Activated T-helper 2 cell treated with anti-CD3 and anti-CD28 coated beads, Interferon-gamma antibody, Interleukin-2, Interleukin-4, amounts not matched to agents 10 μg/mL and 5 μg/mL and 100 μg/mL, durations not matched to agents 14 hours and 24 hours and 36 hours (primary cell): ENCODE results near the gene TYMP. TPM values are rescaled to one million over a fixed set of nuclear protein-coding genes. Genes with fewer than 3 reads are reported as not detected.

ENCODE experiments used
- DNase-seq: peaks from one replicate; pipeline ENCODE4 v3.0.0; 2021; ENCODE audit warnings: low spot score
- H3K27ac Mint-ChIP-seq: one replicate; pipeline ENCODE4 v1.8.0; 2021; ENCODE audit warnings: mixed read lengths
- H3K27me3 Mint-ChIP-seq: one replicate; pipeline ENCODE4 v1.8.0; 2021; ENCODE audit warnings: low read depth, mixed read lengths
- H3K36me3 Mint-ChIP-seq: one replicate; pipeline ENCODE4 v1.8.0; 2021; ENCODE audit warnings: low read depth, mixed read lengths
- H3K4me1 Mint-ChIP-seq: one replicate; pipeline ENCODE4 v1.8.0; 2021; ENCODE audit warnings: low read depth, mixed read lengths
- H3K4me3 Mint-ChIP-seq: one replicate; pipeline ENCODE4 v1.8.0; 2021; ENCODE audit warnings: low read depth, mild to moderate bottlenecking, moderate library complexity, mixed read lengths
- H3K9me3 Mint-ChIP-seq: one replicate; pipeline ENCODE4 v1.8.0; 2021; ENCODE audit warnings: mixed read lengths
- intact Hi-C: fragments of 100-400 bp; cut with micrococcal nuclease; formaldehyde crosslinking; loops from one replicate; pipeline ENCODE4 v1.15.1; 2023
- total RNA-seq: library from RNA; stranded (reverse); gene quantifications from 2 replicates; pipeline ENCODE4 v1.2.3, GENCODE V29; 2022

The TYMP gene
- total RNA-seq, 1 donor from 2014 or later: 36.9 TPM

DNA sequence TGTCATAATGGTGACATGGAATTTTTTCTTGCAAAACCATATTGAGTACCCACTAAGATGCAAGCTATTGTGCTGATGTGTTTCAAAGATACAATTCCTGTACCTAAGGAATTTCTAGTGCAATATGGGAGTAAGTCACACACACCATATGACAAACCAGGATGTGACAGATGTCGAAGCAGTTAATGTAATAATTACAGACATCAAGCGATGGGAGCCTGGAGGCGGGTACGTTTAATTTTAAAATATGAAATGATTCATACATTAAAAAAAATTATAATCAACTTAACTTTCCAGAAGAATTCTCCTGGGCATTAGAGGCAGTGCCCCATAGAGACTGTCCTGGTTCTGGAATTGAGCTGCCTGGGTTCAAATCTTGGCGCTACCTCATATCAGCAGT is 26.9 kb upstream of the TYMP start:
- DNase-seq: no peak
- H3K9me3 Mint-ChIP-seq: no peaks in the 10 kb centered on the region
- peaks cover 18% of the 10 kb centered on the region for H3K27me3 Mint-ChIP-seq
- no peaks in the 10 kb centered on the region for H3K36me3 Mint-ChIP-seq
- H3K27ac Mint-ChIP-seq: no peak overlapping the region
- H3K4me3 Mint-ChIP-seq: no peak overlapping the region
- intact Hi-C loops: no loop called here
- peaks cover 9% of the 10 kb centered on the region for H3K4me1 Mint-ChIP-seq

DNA sequence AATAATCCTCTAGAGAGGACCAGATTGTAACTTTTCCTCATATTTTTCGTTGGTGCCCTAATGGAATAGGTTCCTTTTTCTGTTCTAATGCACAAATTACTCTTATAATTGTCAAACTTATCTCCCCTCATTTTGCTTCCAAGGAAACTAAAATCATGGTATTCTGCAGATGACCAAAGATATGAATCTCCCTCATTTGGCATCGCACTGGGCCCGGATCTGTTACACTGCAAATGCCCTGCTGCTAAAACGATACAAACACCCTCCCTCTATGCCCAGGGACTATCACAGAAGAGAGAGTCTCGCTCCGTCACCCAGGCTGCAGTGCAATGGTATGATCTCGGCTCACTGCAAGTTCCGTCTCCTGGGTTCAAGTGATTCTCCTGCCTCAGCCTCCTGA is 23.5 kb upstream of the TYMP start:
- Mint-ChIP-seq H3K27ac (no peak overlapping the region), H3K27me3 (peaks cover 8% of the 10 kb centered on the region), H3K4me3 (no peak overlapping the region), H3K4me1 (peaks cover 7% of the 10 kb centered on the region), H3K36me3 (peaks cover 3% of the 10 kb centered on the region), H3K9me3 (no peaks in the 10 kb centered on the region)
- no peak for DNase-seq
- intact Hi-C loops: no loop called here

DNA sequence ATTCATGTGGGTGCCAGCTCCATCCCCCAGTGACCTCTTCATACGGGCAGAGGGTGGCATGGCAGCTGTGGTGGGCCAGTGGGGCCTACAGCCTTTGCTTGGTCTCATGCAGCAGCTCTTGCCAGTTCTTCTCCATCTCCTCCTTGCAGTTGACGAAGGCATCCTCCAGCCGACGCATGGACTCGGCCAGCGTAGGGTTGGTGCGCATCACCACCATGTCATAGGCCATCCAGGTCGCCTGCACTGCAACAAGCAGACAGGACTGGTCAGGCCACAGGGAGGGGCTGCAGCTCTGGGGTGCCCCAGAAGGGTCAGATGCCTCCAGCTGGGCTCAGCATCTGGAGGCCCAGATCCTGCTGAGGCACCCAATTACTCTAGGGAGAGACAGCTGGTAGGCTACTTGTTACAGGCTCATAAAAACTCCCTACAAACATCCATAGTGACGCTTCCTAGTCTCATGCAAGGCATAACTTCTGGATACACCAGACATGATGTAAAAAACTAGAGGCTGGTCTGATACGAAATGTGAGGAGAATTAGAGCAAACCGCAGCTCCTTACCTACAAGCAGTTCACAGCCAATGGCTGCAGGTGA is 21.4 kb upstream of the TYMP start:
- peaks cover 4% of the 10 kb centered on the region for H3K27me3 Mint-ChIP-seq
- peaks cover 7% of the 10 kb centered on the region for H3K4me1 Mint-ChIP-seq
- no peak overlapping the region for H3K27ac Mint-ChIP-seq
- no peak overlapping the region for H3K4me3 Mint-ChIP-seq
- H3K36me3 Mint-ChIP-seq: peaks cover 3% of the 10 kb centered on the region
- intact Hi-C loops: no loop called here
- no peaks in the 10 kb centered on the region for H3K9me3 Mint-ChIP-seq
- DNase-seq: no peak

DNA sequence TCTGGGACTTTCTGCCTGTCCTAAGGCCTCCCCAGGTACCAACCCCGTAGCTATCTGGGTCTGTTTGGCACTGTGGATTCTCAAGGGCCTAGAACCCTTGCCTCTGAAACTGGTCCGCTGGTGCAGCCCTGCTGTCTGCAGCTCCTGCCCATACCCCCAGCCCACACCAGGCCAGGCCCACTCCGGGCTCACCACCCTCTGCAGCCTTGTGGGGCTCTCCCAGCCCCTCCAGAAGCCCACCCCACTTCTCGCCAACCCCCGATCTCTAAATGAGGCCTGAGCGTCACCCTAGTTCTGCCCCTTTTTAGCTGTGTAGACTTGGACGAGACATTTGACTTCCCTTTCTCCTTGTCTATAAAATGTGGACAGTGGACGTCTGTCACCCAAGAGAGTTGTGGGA is 20.6 kb upstream of the TYMP start:
- H3K27ac Mint-ChIP-seq: peak overlapping the region; percentile 55
- H3K36me3 Mint-ChIP-seq: peaks cover 3% of the 10 kb centered on the region
- no peaks in the 10 kb centered on the region for H3K27me3 Mint-ChIP-seq
- no peaks in the 10 kb centered on the region for H3K9me3 Mint-ChIP-seq
- peak overlapping the region; percentile 69 for H3K4me3 Mint-ChIP-seq
- DNase-seq: no peak
- peaks cover 14% of the 10 kb centered on the region for H3K4me1 Mint-ChIP-seq
- intact Hi-C loops: no loop called here

DNA sequence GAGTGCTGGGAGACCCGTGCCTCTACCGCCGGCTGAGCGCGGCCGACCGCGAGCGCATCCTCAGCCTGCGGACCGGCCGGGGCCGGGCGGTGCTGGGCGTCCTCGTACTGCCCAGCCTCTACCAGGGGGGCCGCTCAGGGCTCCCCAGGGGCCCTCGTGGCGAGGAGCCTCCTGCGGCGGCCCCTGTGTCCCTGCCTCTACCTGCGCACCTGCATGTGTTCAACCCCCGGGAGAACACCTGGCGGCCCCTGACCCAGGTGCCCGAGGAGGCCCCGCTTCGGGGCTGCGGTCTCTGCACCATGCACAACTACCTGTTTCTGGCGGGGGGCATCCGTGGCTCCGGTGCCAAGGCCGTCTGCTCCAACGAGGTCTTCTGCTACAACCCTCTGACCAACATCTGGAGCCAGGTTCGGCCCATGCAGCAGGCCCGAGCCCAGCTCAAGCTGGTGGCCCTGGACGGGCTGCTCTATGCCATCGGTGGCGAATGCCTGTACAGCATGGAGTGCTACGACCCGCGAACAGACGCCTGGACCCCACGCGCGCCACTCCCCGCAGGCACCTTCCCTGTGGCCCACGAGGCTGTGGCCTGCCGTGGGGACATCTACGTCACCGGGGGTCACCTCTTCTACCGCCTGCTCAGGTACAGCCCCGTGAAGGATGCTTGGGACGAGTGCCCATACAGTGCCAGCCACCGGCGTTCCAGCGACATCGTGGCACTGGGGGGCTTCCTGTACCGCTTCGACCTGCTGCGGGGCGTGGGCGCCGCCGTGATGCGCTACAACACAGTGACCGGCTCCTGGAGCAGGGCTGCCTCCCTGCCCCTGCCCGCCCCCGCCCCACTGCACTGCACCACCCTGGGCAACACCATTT is 19.3 kb upstream of the TYMP start:
- no peak for DNase-seq
- H3K27ac Mint-ChIP-seq: peak overlapping the region; percentile 46

DNA sequence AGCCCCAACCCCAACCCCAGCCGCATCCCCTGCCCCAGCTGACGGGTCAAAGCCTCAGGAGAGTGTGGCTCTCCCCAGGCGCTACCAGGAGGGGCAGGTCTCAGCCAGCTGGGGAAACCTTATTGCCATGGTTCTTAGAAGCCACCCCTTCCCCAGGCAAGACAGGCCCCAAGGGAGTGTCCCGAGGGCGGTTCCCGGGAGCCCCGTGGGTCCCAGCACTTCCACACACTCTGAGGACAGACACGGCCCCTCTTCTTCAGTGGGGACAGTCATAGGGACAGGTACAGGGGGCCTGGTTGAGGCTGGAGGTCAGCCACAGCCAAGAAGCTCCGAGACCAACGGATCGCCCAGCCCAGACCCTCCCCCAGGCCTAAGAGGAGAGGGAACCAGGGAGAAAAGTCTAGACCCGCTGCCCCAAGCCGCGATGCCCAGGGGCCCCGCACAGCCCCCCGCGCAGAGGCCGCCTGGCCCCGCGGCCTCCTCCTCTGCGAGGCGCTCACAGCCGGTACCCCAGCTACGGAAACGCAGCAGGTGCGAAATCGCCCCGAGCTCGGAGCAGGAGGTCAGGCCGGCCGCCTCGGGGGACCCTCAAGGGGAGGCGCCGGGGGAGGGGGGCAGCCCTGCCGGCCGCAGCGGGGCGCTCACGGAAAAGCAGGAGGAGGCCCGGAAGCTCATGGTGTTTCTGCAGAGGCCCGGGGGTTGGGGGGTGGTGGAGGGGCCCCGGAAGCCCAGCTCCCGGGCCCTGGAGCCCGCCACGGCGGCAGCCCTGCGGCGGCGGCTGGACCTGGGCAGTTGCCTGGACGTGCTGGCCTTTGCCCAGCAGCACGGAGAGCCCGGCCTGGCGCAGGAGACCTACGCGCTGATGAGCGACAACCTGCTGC is 18.5 kb upstream of the TYMP start:
- H3K9me3 Mint-ChIP-seq: no peaks in the 10 kb centered on the region

More for the DNA sequence above, 19.3 kb upstream of the TYMP start:
- Mint-ChIP-seq H3K9me3 (no peaks in the 10 kb centered on the region), H3K27me3 (no peaks in the 10 kb centered on the region), H3K36me3 (peaks cover 3% of the 10 kb centered on the region), H3K4me1 (peaks cover 25% of the 10 kb centered on the region), H3K4me3 (peak overlapping the region; percentile 68)
- intact Hi-C loops: loop anchor here (5.0 kb wide), 1 partner anchor 33 kb away; the partner anchor contains the start of gene CHKB

DNA sequence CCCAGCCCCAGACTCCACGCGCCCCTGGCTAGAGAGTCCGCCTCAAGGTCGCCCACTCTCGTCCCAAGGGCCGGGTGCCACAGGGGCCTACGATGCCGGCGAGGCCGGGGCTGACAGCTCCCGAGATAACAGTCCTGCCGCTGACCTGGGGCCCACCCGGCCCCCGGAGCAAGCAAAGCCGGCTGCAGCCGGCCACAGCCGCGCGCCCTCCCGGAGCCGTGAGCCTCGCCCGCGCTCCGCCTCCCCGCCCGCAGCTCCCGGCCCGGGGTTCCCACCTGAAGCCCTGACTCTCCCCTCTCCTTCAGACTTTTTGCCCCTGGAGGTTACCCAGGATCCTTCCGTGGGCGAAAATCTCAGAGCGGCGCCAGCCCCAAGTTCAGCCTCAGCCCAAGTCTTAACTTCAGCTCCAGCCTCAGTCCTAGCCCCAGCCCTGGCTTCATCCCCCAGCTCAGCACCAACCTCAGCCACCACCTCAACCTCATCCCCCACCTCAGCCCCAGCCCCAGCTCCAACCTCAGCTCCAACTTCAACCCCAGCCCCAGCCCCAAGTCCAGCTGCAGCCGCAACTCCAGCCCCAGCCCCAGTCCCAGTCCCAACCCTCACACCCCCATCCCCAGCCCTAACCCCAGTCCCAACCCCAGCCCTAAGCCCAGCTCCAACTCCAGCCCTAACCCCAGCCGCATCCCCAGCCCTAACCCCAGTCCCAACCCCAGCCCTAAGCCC is 17.6 kb upstream of the TYMP start:
- Mint-ChIP-seq H3K27me3 (no peaks in the 10 kb centered on the region), H3K27ac (peak overlapping the region; percentile 39), H3K9me3 (no peaks in the 10 kb centered on the region), H3K4me3 (peak overlapping the region; percentile 39), H3K36me3 (peaks cover 3% of the 10 kb centered on the region), H3K4me1 (peaks cover 28% of the 10 kb centered on the region)
- no peak for DNase-seq
- intact Hi-C loops: loop anchor here (5.0 kb wide), 1 partner anchor 35 kb away; the partner anchor contains the start of gene CHKB

More for the DNA sequence above, 18.5 kb upstream of the TYMP start:
- H3K4me3 Mint-ChIP-seq: peak overlapping the region; percentile 51
- no peaks in the 10 kb centered on the region for H3K27me3 Mint-ChIP-seq
- intact Hi-C loops: loop anchor here (5.0 kb wide), 1 partner anchor 34 kb away; the partner anchor contains the start of gene CHKB
- peak; percentile 47 for DNase-seq
- peak overlapping the region; percentile 28 for H3K27ac Mint-ChIP-seq
- H3K4me1 Mint-ChIP-seq: peaks cover 25% of the 10 kb centered on the region
- H3K36me3 Mint-ChIP-seq: peaks cover 3% of the 10 kb centered on the region

DNA sequence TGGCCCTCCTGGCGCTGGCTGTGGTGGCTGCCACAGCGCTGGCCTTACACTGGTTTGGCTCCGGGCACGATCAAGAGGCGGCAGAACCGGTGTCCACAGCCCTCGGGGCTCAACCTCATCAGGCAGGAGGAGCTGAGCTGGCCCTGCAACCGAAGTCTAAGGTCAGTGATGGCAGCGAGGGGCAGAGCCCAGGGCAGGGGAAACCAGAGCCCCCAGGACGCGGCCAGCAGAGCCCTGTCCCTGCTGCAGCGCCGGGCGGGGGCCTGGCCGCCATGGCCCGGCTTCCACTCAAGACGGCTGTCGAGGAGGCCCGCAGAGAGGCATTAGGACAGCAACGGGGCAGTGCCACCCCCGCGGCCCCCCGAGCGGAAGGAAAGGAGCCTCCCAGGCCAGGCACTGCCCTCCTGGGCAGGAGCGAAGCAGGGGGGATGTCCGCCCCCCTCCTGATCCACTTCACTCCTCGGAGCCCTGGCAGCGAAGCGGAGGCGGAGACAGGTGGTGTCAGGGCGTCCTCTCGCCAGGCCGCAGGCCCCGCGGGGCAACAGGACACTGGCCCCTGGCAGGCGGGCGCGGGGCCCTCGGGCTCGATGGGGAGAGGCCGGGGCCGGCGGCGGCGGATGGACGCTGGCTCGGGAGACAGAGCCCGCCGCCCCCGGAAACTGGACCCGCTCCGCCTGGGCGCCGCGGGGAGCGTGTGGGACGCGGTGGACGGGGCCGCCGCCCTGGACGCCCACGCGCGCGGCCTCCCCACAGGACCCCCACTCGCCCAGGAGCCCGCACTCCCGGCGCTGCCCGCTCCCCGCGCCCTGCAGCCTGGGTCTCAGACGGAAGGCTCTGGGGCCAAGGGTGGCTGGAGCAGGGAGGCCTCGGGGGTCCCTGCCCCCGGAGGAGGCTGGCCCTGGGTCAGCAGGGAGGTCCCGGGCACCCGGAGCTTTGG is 16.8 kb upstream of the TYMP start:
- intact Hi-C loops: loop anchor here (5.0 kb wide), 1 partner anchor 36 kb away; the partner anchor contains the start of gene CHKB

DNA sequence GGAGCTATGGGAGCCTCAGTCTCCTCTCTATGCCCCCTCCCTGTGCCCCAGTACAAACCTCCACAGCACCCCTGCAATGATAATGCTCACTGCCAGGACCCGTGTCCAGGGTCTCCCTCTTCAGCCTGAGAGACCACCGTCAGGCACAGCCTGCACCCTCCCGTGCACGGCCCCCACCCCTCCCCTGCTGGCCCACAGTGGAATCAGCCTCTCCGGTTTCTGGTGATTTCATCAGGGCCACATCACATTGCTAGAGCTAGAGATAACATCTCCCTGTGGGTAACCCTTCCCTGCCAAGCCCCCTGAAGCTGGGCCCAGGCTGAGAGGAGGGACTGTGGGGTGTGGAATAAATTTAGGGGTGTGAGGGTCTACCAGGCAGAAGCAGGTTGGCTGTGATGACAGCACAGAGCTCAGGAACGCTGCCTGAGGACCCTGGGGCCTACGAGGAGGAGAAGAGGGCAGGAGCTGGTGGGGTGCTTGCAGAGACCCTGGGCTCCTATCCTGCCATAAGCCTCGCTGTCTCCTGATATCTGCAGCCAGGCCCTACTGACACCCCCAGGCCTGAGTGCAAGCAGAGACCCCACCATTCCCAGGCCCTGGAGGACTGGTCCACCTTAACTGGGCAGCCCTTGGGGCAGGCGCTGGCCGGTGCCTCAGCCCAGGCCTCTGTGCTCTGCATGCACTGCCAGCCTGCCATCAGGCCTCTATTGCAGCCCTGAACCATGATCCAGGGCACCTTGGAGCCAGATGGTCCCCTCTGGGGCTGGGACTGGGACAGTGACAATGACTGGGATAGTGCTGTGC is 15.9 kb upstream of the TYMP start, which contains the start of gene KLHDC7B:
Gene KLHDC7B (plus strand): TSS at position 378 of the 804 bp plus-strand sequence. CDS start 345 bp downstream, at position 723.
- intact Hi-C loops: loop anchor here (2.0 to 5.0 kb wide), 3 partner anchors 15 to 37 kb away; partner anchors contain the start of genes CHKB and TYMP
- peaks cover 3% of the 10 kb centered on the region for H3K36me3 Mint-ChIP-seq
- no peaks in the 10 kb centered on the region for H3K9me3 Mint-ChIP-seq
- H3K27me3 Mint-ChIP-seq: no peaks in the 10 kb centered on the region
- H3K27ac Mint-ChIP-seq: peak within 1 kb of the TSS; percentile 56
- DNase-seq: no peak
- peaks cover 45% of the 10 kb centered on the region for H3K4me1 Mint-ChIP-seq
- no peak within 1 kb of the TSS for H3K4me3 Mint-ChIP-seq

More for the DNA sequence above, 16.8 kb upstream of the TYMP start:
- Mint-ChIP-seq H3K9me3 (no peaks in the 10 kb centered on the region), H3K36me3 (peaks cover 3% of the 10 kb centered on the region), H3K4me1 (peaks cover 36% of the 10 kb centered on the region), H3K4me3 (no peak overlapping the region), H3K27ac (no peak overlapping the region), H3K27me3 (no peaks in the 10 kb centered on the region)
- DNase-seq: no peak

DNA sequence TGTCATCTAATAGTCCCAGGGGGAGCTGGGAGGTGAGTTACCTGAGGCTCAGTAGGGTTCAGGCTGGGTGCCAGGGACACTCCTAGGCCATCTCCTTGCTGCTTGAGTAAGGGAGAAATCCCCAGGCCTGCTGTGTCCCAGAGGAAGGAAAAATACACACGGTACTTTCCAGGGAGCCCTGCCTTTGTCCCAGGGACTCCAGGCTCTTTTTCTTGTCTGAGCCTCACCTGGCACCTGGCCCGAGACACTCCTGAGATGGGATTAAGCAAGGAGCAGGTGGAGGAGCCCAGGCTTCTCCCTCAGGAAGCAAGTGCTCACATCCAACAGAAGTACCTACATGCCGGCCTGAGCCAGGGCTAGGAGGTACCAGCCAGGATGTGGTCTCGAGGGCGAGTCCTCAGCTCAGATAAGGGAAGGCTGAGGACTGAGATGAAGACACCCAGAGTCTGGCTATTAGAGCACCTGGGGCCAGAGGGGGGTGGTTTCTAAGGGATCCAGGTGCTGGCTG is 15.0 kb upstream of the TYMP start:
- peak; percentile 18 for DNase-seq
- Mint-ChIP-seq H3K27ac (peak overlapping the region; percentile 22), H3K4me3 (no peak overlapping the region), H3K36me3 (no peaks in the 10 kb centered on the region), H3K27me3 (no peaks in the 10 kb centered on the region), H3K9me3 (no peaks in the 10 kb centered on the region), H3K4me1 (peaks cover 48% of the 10 kb centered on the region)
- intact Hi-C loops: loop anchor here (2.0 to 5.0 kb wide), 3 partner anchors 14 to 38 kb away; partner anchors contain the start of genes CHKB and TYMP
